GM12878 (cell line): ENCODE data around the gene WDFY3. TPM values are rescaled to one million over a fixed set of nuclear protein-coding genes. Genes with fewer than 3 reads are reported as not detected.

Source experiments
- ATAC-seq: fragments of 200-7000 bp; cut with Tn5 transposase; 3 replicates; pipeline ENCODE4 v1.9.1; 2020; ENCODE audit warnings: mild to moderate bottlenecking, moderate library complexity
- BruUV-seq: library from RNA; stranded (reverse); fragments of 400-500 nt; replicated peaks from 2 replicates; lab custom pipeline; 2021; lab: Mats Ljungman, UMichigan
- CTCF ChIA-PET: fragments of 300-600 bp; sonication (Branson Sonifier 250); formaldehyde crosslinking; extraction: SDS; loops from one replicate; lab custom pipeline; 2021; ENCODE audit warnings: inconsistent platforms; lab: Yijun Ruan, JAX
- POLR2A ChIA-PET: fragments of 350-600 bp; formaldehyde crosslinking; extraction: SDS; loops from one replicate; lab custom pipeline; 2021; ENCODE audit warnings: inconsistent platforms; lab: Charles Lee
- RAD21 ChIA-PET: fragments of 300-600 bp; sonication (Branson Sonifier 250); formaldehyde crosslinking; loops from one replicate; lab custom pipeline; 2023; ENCODE audit warnings: antibody characterized with exemption; ENCODE audit not compliant: unreplicated experiment; lab: Charles Lee
- SMC1A ChIA-PET: fragments of 300-600 bp; sonication (Branson Sonifier 250); formaldehyde crosslinking; loops from one replicate; lab custom pipeline; 2023; ENCODE audit not compliant: unreplicated experiment, uncharacterized antibody; lab: Charles Lee
- DNase-seq: peaks from one replicate; pipeline ENCODE4 v3.0.0-alpha.2; 2011; ENCODE audit warnings: low read depth, low spot score
- FAIRE-seq: peaks from 3 replicates; lab custom pipeline; 2011; peaks lifted over from hg19 to GRCh38; lab: Jason Lieb, UNC
- H2AFZ ChIP-seq: 2 replicates; pipeline ENCODE4 v1.6.0; 2011; ENCODE audit warnings: low read depth, low read length, control low read depth; ENCODE audit not compliant: control insufficient read depth
- H3K27ac ChIP-seq: 2 replicates; pipeline ENCODE4 v1.5.1; 2011; ENCODE audit warnings: control low read depth; ENCODE audit not compliant: control insufficient read depth, insufficient read depth
- H3K27me3 ChIP-seq, 2 experiments: replicated peaks in 1 of 2; 2 replicates each; pipeline versions ENCODE4 v1.6.0 to v1.6.1; 2011; ENCODE audit warnings: low read length in 1 of 2; ENCODE audit not compliant: control insufficient read depth in 2 of 2, insufficient read depth in 2 of 2
- H3K36me3 ChIP-seq, 2 experiments: 2 replicates each; pipeline ENCODE4 v1.5.1; 2011; ENCODE audit warnings: low read length in 1 of 2; ENCODE audit not compliant: control insufficient read depth in 2 of 2, insufficient read depth in 2 of 2
- H3K4me1 ChIP-seq: 2 replicates; pipeline ENCODE4 v1.6.1; 2011; ENCODE audit warnings: mild to moderate bottlenecking, low read length, moderate library complexity, mixed read lengths; ENCODE audit not compliant: control insufficient read depth, insufficient read depth
- H3K4me2 ChIP-seq: 2 replicates; pipeline ENCODE4 v1.6.0; 2011; ENCODE audit warnings: control low read depth; ENCODE audit not compliant: control insufficient read depth, insufficient read depth
- H3K4me3 ChIP-seq: fragments of 200-600 bp; sonication (generic); 2 replicates; pipeline ENCODE4 v1.5.1; 2016
- H3K79me2 ChIP-seq: 2 replicates; pipeline ENCODE4 v1.6.0; 2011; ENCODE audit warnings: low read length; ENCODE audit not compliant: control insufficient read depth, insufficient read depth
- H3K9ac ChIP-seq: 2 replicates; pipeline ENCODE4 v1.8.0; 2011; ENCODE audit warnings: low read length, control low read depth, mixed read lengths; ENCODE audit not compliant: control insufficient read depth, insufficient read depth
- H3K9me3 ChIP-seq: replicated peaks from 3 replicates; pipeline ENCODE4 v1.5.1; 2011; ENCODE audit warnings: mild to moderate bottlenecking, low read length; ENCODE audit not compliant: control insufficient read depth, insufficient read depth
- H4K20me1 ChIP-seq: 2 replicates; pipeline ENCODE4 v1.6.0; 2011; ENCODE audit not compliant: control insufficient read depth, insufficient read depth
- FOS ChIP-seq: IDR thresholded peaks from 3 replicates; pipeline ENCODE4 v1.6.1; 2011; ENCODE audit warnings: borderline replicate concordance; ENCODE audit not compliant: insufficient read length; ENCODE audit errors: extremely low read depth
- GABPA ChIP-seq: IDR thresholded peaks from 2 replicates; pipeline ENCODE4 v1.6.1; 2014; ENCODE audit warnings: antibody characterized with exemption, low read depth, mild to moderate bottlenecking, inconsistent platforms
- JUND ChIP-seq: IDR thresholded peaks from 2 replicates; pipeline ENCODE4 v1.6.1; 2012; ENCODE audit warnings: low read depth, mild to moderate bottlenecking, low read length, improper control_type of control experiment, moderate library complexity
- RAD51 ChIP-seq: fragments of 450-650 bp; IDR thresholded peaks from 2 replicates; pipeline ENCODE4 v1.6.1; 2016; ENCODE audit warnings: moderate library complexity, mild to moderate bottlenecking, inconsistent platforms
- STAT3 ChIP-seq: IDR thresholded peaks from 2 replicates; pipeline ENCODE4 v1.6.1; 2011; ENCODE audit warnings: low read depth, low read length, improper control_type of control experiment
- TAF1 ChIP-seq: IDR thresholded peaks from 2 replicates; pipeline ENCODE4 v1.6.1; 2011; ENCODE audit warnings: mild to moderate bottlenecking, low read depth, low read length, borderline replicate concordance
- TCF7 ChIP-seq: IDR thresholded peaks from 2 replicates; pipeline ENCODE4 v1.6.1; 2014; ENCODE audit warnings: antibody characterized with exemption, borderline replicate concordance
- YBX1 ChIP-seq: fragments of 450-650 bp; IDR thresholded peaks from 2 replicates; pipeline ENCODE4 v1.6.1; 2016; ENCODE audit warnings: antibody characterized with exemption
- ZNF217 ChIP-seq: fragments of 450-650 bp; IDR thresholded peaks from 2 replicates; pipeline ENCODE4 v1.6.1; 2017; ENCODE audit warnings: antibody characterized with exemption, mild to moderate bottlenecking
- WGBS: methylation state at CpG from one replicate; pipeline ENCODE4 v1.1.6; 2016; ENCODE audit warnings: low lambda C conversion rate; ENCODE audit not compliant: insufficient replicate concordance, insufficient coverage; ENCODE audit errors: missing lambda C conversion rate; 5-methylcytosine and 5-hydroxymethylcytosine counted together
- in situ Hi-C: fragments of 300-500 bp; cut with MboI; formaldehyde crosslinking; loops from 9 replicates; pipeline ENCODE4 v1.14.3; 2018; ENCODE audit warnings: mixed read lengths
- intact Hi-C: fragments of 100-400 bp; cut with micrococcal nuclease; formaldehyde crosslinking; loops from one replicate; pipeline ENCODE4 v1.14.2; 2022; ENCODE audit not compliant: unreplicated experiment
- polyA plus RNA-seq, 11 experiments: library from polyadenylated mRNA; depleted of rRNA in 4 of 11; unstranded in 6 of 11; stranded (reverse) in 5 of 11; fragments of >200 nt; fragmentation: Nextera tagmentation in 4 of 11; fragmentation: Illumina TruSeq in 1 of 11; extraction: Ambion mirVana in 4 of 11; extraction: Trizol in 1 of 11; gene quantifications; 1 replicate in 1 of 11; 2 replicates in 10 of 11; pipeline versions ENCODE4 v1.2.1 to v1.2.3, GENCODE V29; 2011 to 2016; ENCODE audit warnings: inconsistent platforms in 2 of 11, missing spikeins in 2 of 11, low read depth in 1 of 11
- total RNA-seq, 4 experiments: library from RNA; depleted of rRNA in 3 of 4; stranded (reverse); fragments of >200 nt in 3 of 4; fragmentation: Illumina TruSeq in 1 of 4; extraction: Trizol in 1 of 4; gene quantifications; 2 replicates each; pipeline versions ENCODE4 v1.2.1 to v1.2.3, GENCODE V29; 2013 to 2021
- TF ChIP-seq, protein P1 (sequence below): fragments of 450-650 bp; IDR thresholded peaks from 2 replicates; pipeline ENCODE4 v1.6.1; 2017; ENCODE audit warnings: mild to moderate bottlenecking, moderate library complexity
- TF ChIP-seq, protein P2 (sequence below): fragments of 450-650 bp; formaldehyde crosslinking; IDR thresholded peaks from 2 replicates; pipeline ENCODE4 v1.4.0; 2020; ENCODE audit warnings: mild to moderate bottlenecking, moderate library complexity
- TF ChIP-seq, protein P3 (sequence below): IDR thresholded peaks from 2 replicates; pipeline ENCODE4 v1.6.1; 2012; ENCODE audit warnings: low read depth, low read length, improper control_type of control experiment
- TF ChIP-seq, protein P4 (sequence below): fragments of 150-350 bp; IDR thresholded peaks from 2 replicates; pipeline ENCODE4 v1.6.1; 2014; ENCODE audit warnings: mild to moderate bottlenecking, low read depth, low read length

Gene WDFY3
- total and polyA plus RNA-seq, 10 of the 15 experiments (the other 5 are each of a cell fraction or from before 2014, with no cell fraction given), result 0.01 to 0.23 (median 0.12) TPM; not detected in 2

DNA sequence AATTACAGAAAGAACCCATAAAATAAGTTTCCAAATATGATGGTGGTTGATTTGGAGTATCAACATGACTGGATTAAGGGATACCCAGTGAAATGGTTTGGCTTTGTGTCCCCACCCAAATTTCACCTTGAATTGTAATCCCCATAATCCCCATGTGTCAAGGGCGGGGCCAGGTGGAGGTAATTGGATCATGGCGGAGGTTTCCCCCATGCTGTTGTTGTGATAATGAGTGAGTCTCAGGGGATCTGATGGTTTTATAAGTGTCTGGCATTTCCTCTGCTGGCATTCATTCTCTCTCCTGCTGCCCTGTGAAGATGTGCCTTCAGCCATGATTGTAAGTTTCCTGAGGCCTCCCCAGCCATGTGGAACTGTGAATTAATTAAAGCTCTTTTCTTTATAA is 39.1 kb downstream of the WDFY3 start:
- no peaks in the 10 kb centered on the region for H3K79me2 ChIP-seq
- ChIA-PET RAD21 (no interaction called here), SMC1A (no interaction called here), CTCF (no interaction called here), POLR2A (no interaction called here)
- no peak overlapping the region for H3K4me3 ChIP-seq
- H3K9me3 ChIP-seq, result no peaks in the 10 kb centered on the region
- ATAC-seq, result no peak
- H3K9ac ChIP-seq, result no peak overlapping the region
- FAIRE-seq, result no peak
- no peak overlapping the region for H3K4me2 ChIP-seq
- intact Hi-C loops, result no loop called here
- H3K27me3 ChIP-seq, result no peaks in the 10 kb centered on the region
- in situ Hi-C loops, result no loop called here
- no peak overlapping the region for H2AFZ ChIP-seq
- 0% methylated on average over 2 of the region's 2 CpGs for WGBS
- no peaks in the 10 kb centered on the region for H4K20me1 ChIP-seq
- no peak for TF ChIP-seq FOS
- TF ChIP-seq TAF1, result no peak
- TF ChIP-seq, protein P1, sequence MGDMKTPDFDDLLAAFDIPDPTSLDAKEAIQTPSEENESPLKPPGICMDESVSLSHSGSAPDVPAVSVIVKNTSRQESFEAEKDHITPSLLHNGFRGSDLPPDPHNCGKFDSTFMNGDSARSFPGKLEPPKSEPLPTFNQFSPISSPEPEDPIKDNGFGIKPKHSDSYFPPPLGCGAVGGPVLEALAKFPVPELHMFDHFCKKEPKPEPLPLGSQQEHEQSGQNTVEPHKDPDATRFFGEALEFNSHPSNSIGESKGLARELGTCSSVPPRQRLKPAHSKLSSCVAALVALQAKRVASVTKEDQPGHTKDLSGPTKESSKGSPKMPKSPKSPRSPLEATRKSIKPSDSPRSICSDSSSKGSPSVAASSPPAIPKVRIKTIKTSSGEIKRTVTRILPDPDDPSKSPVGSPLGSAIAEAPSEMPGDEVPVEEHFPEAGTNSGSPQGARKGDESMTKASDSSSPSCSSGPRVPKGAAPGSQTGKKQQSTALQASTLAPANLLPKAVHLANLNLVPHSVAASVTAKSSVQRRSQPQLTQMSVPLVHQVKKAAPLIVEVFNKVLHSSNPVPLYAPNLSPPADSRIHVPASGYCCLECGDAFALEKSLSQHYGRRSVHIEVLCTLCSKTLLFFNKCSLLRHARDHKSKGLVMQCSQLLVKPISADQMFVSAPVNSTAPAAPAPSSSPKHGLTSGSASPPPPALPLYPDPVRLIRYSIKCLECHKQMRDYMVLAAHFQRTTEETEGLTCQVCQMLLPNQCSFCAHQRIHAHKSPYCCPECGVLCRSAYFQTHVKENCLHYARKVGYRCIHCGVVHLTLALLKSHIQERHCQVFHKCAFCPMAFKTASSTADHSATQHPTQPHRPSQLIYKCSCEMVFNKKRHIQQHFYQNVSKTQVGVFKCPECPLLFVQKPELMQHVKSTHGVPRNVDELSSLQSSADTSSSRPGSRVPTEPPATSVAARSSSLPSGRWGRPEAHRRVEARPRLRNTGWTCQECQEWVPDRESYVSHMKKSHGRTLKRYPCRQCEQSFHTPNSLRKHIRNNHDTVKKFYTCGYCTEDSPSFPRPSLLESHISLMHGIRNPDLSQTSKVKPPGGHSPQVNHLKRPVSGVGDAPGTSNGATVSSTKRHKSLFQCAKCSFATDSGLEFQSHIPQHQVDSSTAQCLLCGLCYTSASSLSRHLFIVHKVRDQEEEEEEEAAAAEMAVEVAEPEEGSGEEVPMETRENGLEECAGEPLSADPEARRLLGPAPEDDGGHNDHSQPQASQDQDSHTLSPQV, result no peak
- TF ChIP-seq ZNF217, result no peak
- no peak for TF ChIP-seq YBX1
- TF ChIP-seq GABPA, result no peak
- no peak for TF ChIP-seq STAT3
- TF ChIP-seq JUND, result no peak
- no peak for TF ChIP-seq RAD51
- TF ChIP-seq, protein P2, sequence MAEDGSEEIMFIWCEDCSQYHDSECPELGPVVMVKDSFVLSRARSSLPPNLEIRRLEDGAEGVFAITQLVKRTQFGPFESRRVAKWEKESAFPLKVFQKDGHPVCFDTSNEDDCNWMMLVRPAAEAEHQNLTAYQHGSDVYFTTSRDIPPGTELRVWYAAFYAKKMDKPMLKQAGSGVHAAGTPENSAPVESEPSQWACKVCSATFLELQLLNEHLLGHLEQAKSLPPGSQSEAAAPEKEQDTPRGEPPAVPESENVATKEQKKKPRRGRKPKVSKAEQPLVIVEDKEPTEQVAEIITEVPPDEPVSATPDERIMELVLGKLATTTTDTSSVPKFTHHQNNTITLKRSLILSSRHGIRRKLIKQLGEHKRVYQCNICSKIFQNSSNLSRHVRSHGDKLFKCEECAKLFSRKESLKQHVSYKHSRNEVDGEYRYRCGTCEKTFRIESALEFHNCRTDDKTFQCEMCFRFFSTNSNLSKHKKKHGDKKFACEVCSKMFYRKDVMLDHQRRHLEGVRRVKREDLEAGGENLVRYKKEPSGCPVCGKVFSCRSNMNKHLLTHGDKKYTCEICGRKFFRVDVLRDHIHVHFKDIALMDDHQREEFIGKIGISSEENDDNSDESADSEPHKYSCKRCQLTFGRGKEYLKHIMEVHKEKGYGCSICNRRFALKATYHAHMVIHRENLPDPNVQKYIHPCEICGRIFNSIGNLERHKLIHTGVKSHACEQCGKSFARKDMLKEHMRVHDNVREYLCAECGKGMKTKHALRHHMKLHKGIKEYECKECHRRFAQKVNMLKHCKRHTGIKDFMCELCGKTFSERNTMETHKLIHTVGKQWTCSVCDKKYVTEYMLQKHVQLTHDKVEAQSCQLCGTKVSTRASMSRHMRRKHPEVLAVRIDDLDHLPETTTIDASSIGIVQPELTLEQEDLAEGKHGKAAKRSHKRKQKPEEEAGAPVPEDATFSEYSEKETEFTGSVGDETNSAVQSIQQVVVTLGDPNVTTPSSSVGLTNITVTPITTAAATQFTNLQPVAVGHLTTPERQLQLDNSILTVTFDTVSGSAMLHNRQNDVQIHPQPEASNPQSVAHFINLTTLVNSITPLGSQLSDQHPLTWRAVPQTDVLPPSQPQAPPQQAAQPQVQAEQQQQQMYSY (CRISPR knock-in tag), result no peak
- TF ChIP-seq, protein P3, sequence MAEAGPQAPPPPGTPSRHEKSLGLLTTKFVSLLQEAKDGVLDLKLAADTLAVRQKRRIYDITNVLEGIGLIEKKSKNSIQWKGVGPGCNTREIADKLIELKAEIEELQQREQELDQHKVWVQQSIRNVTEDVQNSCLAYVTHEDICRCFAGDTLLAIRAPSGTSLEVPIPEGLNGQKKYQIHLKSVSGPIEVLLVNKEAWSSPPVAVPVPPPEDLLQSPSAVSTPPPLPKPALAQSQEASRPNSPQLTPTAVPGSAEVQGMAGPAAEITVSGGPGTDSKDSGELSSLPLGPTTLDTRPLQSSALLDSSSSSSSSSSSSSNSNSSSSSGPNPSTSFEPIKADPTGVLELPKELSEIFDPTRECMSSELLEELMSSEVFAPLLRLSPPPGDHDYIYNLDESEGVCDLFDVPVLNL, result no peak
- no peak for TF ChIP-seq TCF7
- TF ChIP-seq, protein P4, sequence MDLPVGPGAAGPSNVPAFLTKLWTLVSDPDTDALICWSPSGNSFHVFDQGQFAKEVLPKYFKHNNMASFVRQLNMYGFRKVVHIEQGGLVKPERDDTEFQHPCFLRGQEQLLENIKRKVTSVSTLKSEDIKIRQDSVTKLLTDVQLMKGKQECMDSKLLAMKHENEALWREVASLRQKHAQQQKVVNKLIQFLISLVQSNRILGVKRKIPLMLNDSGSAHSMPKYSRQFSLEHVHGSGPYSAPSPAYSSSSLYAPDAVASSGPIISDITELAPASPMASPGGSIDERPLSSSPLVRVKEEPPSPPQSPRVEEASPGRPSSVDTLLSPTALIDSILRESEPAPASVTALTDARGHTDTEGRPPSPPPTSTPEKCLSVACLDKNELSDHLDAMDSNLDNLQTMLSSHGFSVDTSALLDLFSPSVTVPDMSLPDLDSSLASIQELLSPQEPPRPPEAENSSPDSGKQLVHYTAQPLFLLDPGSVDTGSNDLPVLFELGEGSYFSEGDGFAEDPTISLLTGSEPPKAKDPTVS, result no peak
- H3K4me1 ChIP-seq, result no peaks in the 10 kb centered on the region
- BruUV-seq, result no TSS peak
- H3K27ac ChIP-seq, result no peak overlapping the region
- H3K36me3 ChIP-seq, result no peaks in the 10 kb centered on the region
- DNase-seq, result no peak
